ENCODE measurements around the gene MAML3.

The MAML3 gene

GRCh38 chr4:140152013-140152703, 1.8 kb downstream of the MAML3 start:
- no peak for DNase-seq (ENCODE audit: low read depth)
- peak overlapping the region; percentile 76 for H3K4me3 ChIP-seq (ENCODE audit: low read depth, low read length)
- TF ChIP-seq CTCF (conservative IDR thresholded peaks at IDR 0.05; ENCODE audit: low read depth, low read length), result peak; percentile 30

- TF ChIP-seq CTCF (conservative IDR thresholded peaks at IDR 0.05; ENCODE audit: low read depth, low read length), result no peak
- H3K4me3 ChIP-seq (ENCODE audit: low read depth, low read length), result peak overlapping the region; percentile 76
- DNase-seq (ENCODE audit: low read depth), result peak; percentile 91
Measured at GRCh38 chr4:140151699-140152012, 2.3 kb downstream of the MAML3 start.

- DNase-seq (ENCODE audit: low read depth), result peak; percentile 96
- TF ChIP-seq CTCF (conservative IDR thresholded peaks at IDR 0.05; ENCODE audit: low read depth, low read length), result no peak
- H3K4me3 ChIP-seq (ENCODE audit: low read depth, low read length), result peak overlapping the region; percentile 76
Measured at GRCh38 chr4:140150886-140151698, 2.9 kb downstream of the MAML3 start.

GRCh38 chr4:140150636-140150885, 3.4 kb downstream of the MAML3 start:
- TF ChIP-seq CTCF (conservative IDR thresholded peaks at IDR 0.05; ENCODE audit: low read depth, low read length), result no peak
- DNase-seq (ENCODE audit: low read depth), result no peak
- H3K4me3 ChIP-seq (ENCODE audit: low read depth, low read length), result peak overlapping the region; percentile 76

- TF ChIP-seq CTCF (conservative IDR thresholded peaks at IDR 0.05; ENCODE audit: low read depth, low read length), result peak; percentile 28
- peak; percentile 53 for DNase-seq (ENCODE audit: low read depth)
- peak overlapping the region; percentile 76 for H3K4me3 ChIP-seq (ENCODE audit: low read depth, low read length)
Measured at GRCh38 chr4:140149846-140150635, 3.9 kb downstream of the MAML3 start.

- DNase-seq (ENCODE audit: low read depth), result no peak
- no peak for TF ChIP-seq CTCF (conservative IDR thresholded peaks at IDR 0.05; ENCODE audit: low read depth, low read length)
- no peak overlapping the region for H3K4me3 ChIP-seq (ENCODE audit: low read depth, low read length)
Measured at GRCh38 chr4:140144050-140144449, 9.9 kb downstream of the MAML3 start.
